Measurements from ENCODE around the gene NAV2.

Gene NAV2

GRCh38 chr11:19686234-19686633 is 26.4 kb upstream of the NAV2 start:
- no peak for DNase-seq

- no peak for DNase-seq
Measured at GRCh38 chr11:19687392-19687791, 25.2 kb upstream of the NAV2 start.

GRCh38 chr11:19689281-19690000 is 23.2 kb upstream of the NAV2 start:
- DNase-seq, result no peak

- DNase-seq, result no peak
Measured at GRCh38 chr11:19690885-19691284, 21.8 kb upstream of the NAV2 start.

- DNase-seq, result no peak
Measured at GRCh38 chr11:19691815-19692500, 20.7 kb upstream of the NAV2 start.

- no peak for DNase-seq
Measured at GRCh38 chr11:19693146-19693545, 19.5 kb upstream of the NAV2 start.

- DNase-seq, result no peak
Measured at GRCh38 chr11:19694796-19695345, 17.8 kb upstream of the NAV2 start.

GRCh38 chr11:19696073-19696472 is 16.6 kb upstream of the NAV2 start:
- no peak for DNase-seq

GRCh38 chr11:19696904-19697303 is 15.7 kb upstream of the NAV2 start:
- no peak for DNase-seq

GRCh38 chr11:19697721-19698121 is 14.9 kb upstream of the NAV2 start:
- DNase-seq, result no peak

- no peak for DNase-seq
Measured at GRCh38 chr11:19698493-19699292, 13.9 kb upstream of the NAV2 start.

GRCh38 chr11:19701421-19701820 is 11.2 kb upstream of the NAV2 start:
- no peak for DNase-seq

GRCh38 chr11:19702620-19703019 is 10.0 kb upstream of the NAV2 start:
- DNase-seq, result no peak

- DNase-seq, result no peak
Measured at GRCh38 chr11:19703211-19703610, 9.4 kb upstream of the NAV2 start.

GRCh38 chr11:19704213-19704612 is 8.4 kb upstream of the NAV2 start:
- DNase-seq, result no peak

GRCh38 chr11:19705936-19706335 is 6.7 kb upstream of the NAV2 start:
- DNase-seq, result no peak

- DNase-seq, result no peak
Measured at GRCh38 chr11:19711911-19712280, 741 bp upstream of the NAV2 start.

GRCh38 chr11:19713196-19714021 is 772 bp downstream of the NAV2 start:
- no peak for DNase-seq

GRCh38 chr11:19714022-19714386 is 1.4 kb downstream of the NAV2 start:
- DNase-seq, result no peak

- no peak for DNase-seq
Measured at GRCh38 chr11:19714387-19715363, 2.0 kb downstream of the NAV2 start.

- no peak for DNase-seq
Measured at GRCh38 chr11:19715373-19715772, 2.7 kb downstream of the NAV2 start.

- DNase-seq, result no peak
Measured at GRCh38 chr11:19718051-19718450, 5.4 kb downstream of the NAV2 start.

Measured in CD4-positive, alpha-beta T cell treated with Interleukin-17A for 1 hour (primary cell).